Peyer's patch (tissue), 4 donors: ENCODE results near the gene OTOS. TPM values are rescaled to one million over a fixed set of nuclear protein-coding genes. Genes with fewer than 3 reads are reported as not detected.

Experiments used
- DNase-seq, 3 donors: peaks; one replicate each; pipeline ENCODE4 v3.0.0-alpha.2; 2017 to 2019
- H3K27ac ChIP-seq, 4 donors: fragments of 200-600 bp; sonication (generic); one replicate each; pipeline ENCODE4 v1.5.1; 2016 to 2019
- H3K27me3 ChIP-seq, 2 donors: fragments of 200-600 bp; sonication (generic); one replicate each; pipeline ENCODE4 v1.5.1; 2019
- H3K36me3 ChIP-seq, 3 donors: fragments of 200-600 bp; sonication (generic); one replicate each; pipeline ENCODE4 v1.5.1; 2016 to 2019
- H3K4me1 ChIP-seq, 4 donors: fragments of 200-600 bp; sonication (generic); one replicate each; pipeline ENCODE4 v1.5.1; 2016 to 2019
- H3K4me3 ChIP-seq, 4 donors: fragments of 200-600 bp; sonication (generic); 1 replicate in 3 of 4; 2 replicates in 1 of 4; pipeline ENCODE4 v1.5.1; 2016 to 2019; ENCODE audit warnings: mild to moderate bottlenecking in 1 of 4
- H3K9me3 ChIP-seq, 4 donors: fragments of 200-600 bp; sonication (generic); one replicate each; pipeline ENCODE4 v1.5.1; 2016 to 2019; ENCODE audit warnings: mild to moderate bottlenecking in 1 of 4
- POLR2A ChIP-seq, 2 donors: fragments of 450-650 bp; IDR thresholded peaks; one replicate each; pipeline ENCODE4 v1.5.1; 2017; ENCODE audit warnings: antibody characterized with exemption in 2 of 2, mild to moderate bottlenecking in 2 of 2, moderate library complexity in 2 of 2
- total RNA-seq, 4 donors: library from RNA; depleted of rRNA; stranded (reverse); fragments of >200 nt; gene quantifications; one replicate each; pipeline ENCODE4 v1.1.0, GENCODE V29; 2016
- TF ChIP-seq, protein P1 (sequence below), 6 experiments: fragments of 450-650 bp in 4 of 6; fragments of 200-600 bp in 2 of 6; sonication (generic) in 1 of 6; IDR thresholded peaks; one replicate each; pipeline ENCODE4 v1.5.1; 2017 to 2019; ENCODE audit warnings: antibody characterized with exemption in 6 of 6, mild to moderate bottlenecking in 3 of 6, moderate library complexity in 1 of 6

The OTOS gene
- total RNA-seq, 4 donors from 2014 or later, result not detected

GRCh38 chr2:240134466-240134865, 6.0 kb downstream of the OTOS start:
- Histone ChIP-seq H3K27ac (no peak overlapping the region), H3K4me3 (no peak overlapping the region), H3K36me3 (peaks cover 0 to 42% (median 0%) of the 10 kb centered on the region in 3 donors), H3K9me3 (no peaks in the 10 kb centered on the region), H3K27me3 (no peaks in the 10 kb centered on the region), H3K4me1 (peaks cover 0 to 15% (median 7%) of the 10 kb centered on the region in 4 donors)
- peak in 1 of 3 donors; percentile 30 for DNase-seq
- TF ChIP-seq, protein P1, sequence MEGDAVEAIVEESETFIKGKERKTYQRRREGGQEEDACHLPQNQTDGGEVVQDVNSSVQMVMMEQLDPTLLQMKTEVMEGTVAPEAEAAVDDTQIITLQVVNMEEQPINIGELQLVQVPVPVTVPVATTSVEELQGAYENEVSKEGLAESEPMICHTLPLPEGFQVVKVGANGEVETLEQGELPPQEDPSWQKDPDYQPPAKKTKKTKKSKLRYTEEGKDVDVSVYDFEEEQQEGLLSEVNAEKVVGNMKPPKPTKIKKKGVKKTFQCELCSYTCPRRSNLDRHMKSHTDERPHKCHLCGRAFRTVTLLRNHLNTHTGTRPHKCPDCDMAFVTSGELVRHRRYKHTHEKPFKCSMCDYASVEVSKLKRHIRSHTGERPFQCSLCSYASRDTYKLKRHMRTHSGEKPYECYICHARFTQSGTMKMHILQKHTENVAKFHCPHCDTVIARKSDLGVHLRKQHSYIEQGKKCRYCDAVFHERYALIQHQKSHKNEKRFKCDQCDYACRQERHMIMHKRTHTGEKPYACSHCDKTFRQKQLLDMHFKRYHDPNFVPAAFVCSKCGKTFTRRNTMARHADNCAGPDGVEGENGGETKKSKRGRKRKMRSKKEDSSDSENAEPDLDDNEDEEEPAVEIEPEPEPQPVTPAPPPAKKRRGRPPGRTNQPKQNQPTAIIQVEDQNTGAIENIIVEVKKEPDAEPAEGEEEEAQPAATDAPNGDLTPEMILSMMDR (IDR thresholded peaks at IDR 0.05), result no peak
- no peak for TF ChIP-seq POLR2A (IDR thresholded peaks at IDR 0.05)

- TF ChIP-seq, protein P1 (IDR thresholded peaks at IDR 0.05), result no peak
- no peak for TF ChIP-seq POLR2A (IDR thresholded peaks at IDR 0.05)
- peaks cover 0 to 52% (median 0%) of the 10 kb centered on the region in 3 donors for H3K36me3 ChIP-seq
These were observed 7.1 kb downstream of the OTOS start for GRCh38 chr2:240133401-240133800.

GRCh38 chr2:240132651-240132980, 7.8 kb downstream of the OTOS start:
- DNase-seq, result no peak
- Histone ChIP-seq H3K4me3 (no peak overlapping the region), H3K27me3 (no peaks in the 10 kb centered on the region), H3K4me1 (peaks cover 0 to 15% (median 7%) of the 10 kb centered on the region in 4 donors), H3K9me3 (no peaks in the 10 kb centered on the region), H3K36me3 (peaks cover 0 to 59% (median 0%) of the 10 kb centered on the region in 3 donors), H3K27ac (no peak overlapping the region)
- no peak for TF ChIP-seq POLR2A (IDR thresholded peaks at IDR 0.05)
- TF ChIP-seq, protein P1 (IDR thresholded peaks at IDR 0.05), result no peak

More at GRCh38 chr2:240133401-240133800, 7.1 kb downstream of the OTOS start:
- peaks cover 0 to 15% (median 7%) of the 10 kb centered on the region in 4 donors for H3K4me1 ChIP-seq
- DNase-seq, result no peak
- no peak overlapping the region for H3K27ac ChIP-seq
- no peak overlapping the region for H3K4me3 ChIP-seq
- H3K27me3 ChIP-seq, result no peaks in the 10 kb centered on the region
- no peaks in the 10 kb centered on the region for H3K9me3 ChIP-seq

DNA sequence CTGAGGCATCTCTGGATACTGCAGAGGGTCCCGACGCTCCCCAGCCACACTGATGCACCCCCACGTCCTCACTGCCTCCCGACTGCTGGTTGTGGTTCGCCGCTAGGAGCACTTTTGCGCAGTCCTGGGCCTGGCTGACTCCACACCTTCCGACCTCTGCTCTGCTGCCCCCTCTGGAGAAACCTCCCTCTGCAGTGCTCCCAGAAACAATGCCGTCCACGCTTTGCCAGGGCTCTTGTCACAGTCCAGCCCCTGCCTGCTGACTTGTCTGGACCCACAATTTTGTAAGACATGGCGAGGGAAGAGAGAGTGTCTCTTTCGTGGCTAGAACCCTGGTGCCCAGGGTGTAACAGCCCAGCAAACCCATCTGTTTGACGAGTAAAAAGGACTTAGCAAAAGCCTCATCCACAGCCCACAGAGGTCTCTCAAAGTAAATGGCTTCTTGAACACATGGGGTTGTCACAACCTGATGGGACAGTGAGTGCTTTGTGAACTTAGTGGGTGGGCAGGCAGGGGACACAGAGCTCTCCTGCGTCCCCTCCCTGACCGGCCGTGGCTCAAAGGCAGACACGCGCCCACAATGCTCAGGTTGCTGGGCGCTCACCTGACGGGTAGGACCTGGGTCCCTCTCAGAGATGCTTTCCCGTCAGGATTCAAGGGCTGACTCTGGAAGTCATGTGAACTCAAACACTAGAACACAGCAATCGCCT, 8.4 kb downstream of the OTOS start:
- Histone ChIP-seq H3K4me3 (no peak overlapping the region), H3K27ac (no peak overlapping the region), H3K9me3 (no peaks in the 10 kb centered on the region), H3K36me3 (peaks cover 0 to 63% (median 0%) of the 10 kb centered on the region in 3 donors), H3K27me3 (no peaks in the 10 kb centered on the region), H3K4me1 (peaks cover 0 to 15% (median 7%) of the 10 kb centered on the region in 4 donors)
- TF ChIP-seq POLR2A (IDR thresholded peaks at IDR 0.05), result no peak
- TF ChIP-seq, protein P1 (IDR thresholded peaks at IDR 0.05), result no peak
- peak in 2 of 3 donors; percentile 37 to 41 for DNase-seq

DNA sequence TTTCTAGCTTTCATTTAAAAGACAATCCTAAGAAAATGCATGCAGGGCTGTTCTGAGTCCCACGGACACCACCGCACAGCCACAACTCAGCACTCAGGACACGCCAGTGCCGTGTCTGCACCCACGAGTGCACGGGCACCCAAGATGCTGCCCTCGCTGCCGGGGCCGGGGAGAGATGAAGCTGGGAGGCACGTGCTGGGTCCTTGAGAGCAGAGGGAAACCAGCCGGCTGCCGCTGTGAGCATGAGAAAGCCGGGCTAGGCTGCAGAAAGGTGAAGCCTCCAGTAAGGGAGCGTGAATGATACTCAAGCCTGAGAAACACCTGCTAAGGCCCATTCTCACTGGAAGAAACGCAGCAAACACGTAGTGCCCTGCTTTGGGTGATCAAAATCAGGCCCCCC, 9.2 kb downstream of the OTOS start:
- Histone ChIP-seq H3K9me3 (no peaks in the 10 kb centered on the region), H3K36me3 (peaks cover 0 to 63% (median 0%) of the 10 kb centered on the region in 3 donors), H3K27me3 (no peaks in the 10 kb centered on the region), H3K4me1 (peaks cover 0 to 11% (median 7%) of the 10 kb centered on the region in 4 donors), H3K4me3 (no peak overlapping the region), H3K27ac (no peak overlapping the region)
- peak in 2 of 3 donors; percentile 30 to 36 for DNase-seq
- no peak for TF ChIP-seq POLR2A (IDR thresholded peaks at IDR 0.05)
- TF ChIP-seq, protein P1 (IDR thresholded peaks at IDR 0.05), result no peak
